Measurements from ENCODE around the gene HEMK1.

GRCh38 chr3:50624634-50625033 is 55.3 kb downstream of the HEMK1 start:
- TF ChIP-seq SRF (IDR thresholded peaks at IDR 0.05; ENCODE audit: low read depth, low read length) (no peak), CHD2 (IDR thresholded peaks at IDR 0.05; ENCODE audit: low read length) (no peak), POLR2A (IDR thresholded peaks at IDR 0.05; ENCODE audit: control extremely low read depth in 1 of 2, low read depth in 2 of 2, low read length in 2 of 2) (no peak), KDM5A (IDR thresholded peaks at IDR 0.05; ENCODE audit: low read length) (no peak), CEBPB (IDR thresholded peaks at IDR 0.05; ENCODE audit: low read depth, low read length) (no peak), POLR2AphosphoS5 (IDR thresholded peaks at IDR 0.05; ENCODE audit: low read depth, low read length) (no peak), SP2 (IDR thresholded peaks at IDR 0.05; ENCODE audit: low read length) (no peak), MAX (IDR thresholded peaks at IDR 0.05) (no peak), SP4 (IDR thresholded peaks at IDR 0.05; ENCODE audit: low read length) (no peak), NANOG (IDR thresholded peaks at IDR 0.05; ENCODE audit: insufficient read depth, low read depth, low read length, poor library complexity, severe bottlenecking) (no peak), POU5F1 (IDR thresholded peaks at IDR 0.05; ENCODE audit: low read depth, low read length) (no peak)
- TF ChIP-seq, protein P1, sequence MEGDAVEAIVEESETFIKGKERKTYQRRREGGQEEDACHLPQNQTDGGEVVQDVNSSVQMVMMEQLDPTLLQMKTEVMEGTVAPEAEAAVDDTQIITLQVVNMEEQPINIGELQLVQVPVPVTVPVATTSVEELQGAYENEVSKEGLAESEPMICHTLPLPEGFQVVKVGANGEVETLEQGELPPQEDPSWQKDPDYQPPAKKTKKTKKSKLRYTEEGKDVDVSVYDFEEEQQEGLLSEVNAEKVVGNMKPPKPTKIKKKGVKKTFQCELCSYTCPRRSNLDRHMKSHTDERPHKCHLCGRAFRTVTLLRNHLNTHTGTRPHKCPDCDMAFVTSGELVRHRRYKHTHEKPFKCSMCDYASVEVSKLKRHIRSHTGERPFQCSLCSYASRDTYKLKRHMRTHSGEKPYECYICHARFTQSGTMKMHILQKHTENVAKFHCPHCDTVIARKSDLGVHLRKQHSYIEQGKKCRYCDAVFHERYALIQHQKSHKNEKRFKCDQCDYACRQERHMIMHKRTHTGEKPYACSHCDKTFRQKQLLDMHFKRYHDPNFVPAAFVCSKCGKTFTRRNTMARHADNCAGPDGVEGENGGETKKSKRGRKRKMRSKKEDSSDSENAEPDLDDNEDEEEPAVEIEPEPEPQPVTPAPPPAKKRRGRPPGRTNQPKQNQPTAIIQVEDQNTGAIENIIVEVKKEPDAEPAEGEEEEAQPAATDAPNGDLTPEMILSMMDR (IDR thresholded peaks at IDR 0.05; ENCODE audit: control extremely low read depth in 1 of 3, insufficient read depth in 1 of 3, low read depth in 1 of 3, low read length in 3 of 3): no peak
